Stimulated activated CD4-positive, alpha-beta T cell treated with anti-CD3 and anti-CD28 coated beads, Interleukin-4, amount 100 ng/mL, for 4 hours (primary cell): Measurements from ENCODE around the gene GRAP2.

Experiments
- DNase-seq, 2 experiments: peaks; one replicate each; pipeline ENCODE4 v3.0.0-alpha.2; 2020

Gene GRAP2

DNA sequence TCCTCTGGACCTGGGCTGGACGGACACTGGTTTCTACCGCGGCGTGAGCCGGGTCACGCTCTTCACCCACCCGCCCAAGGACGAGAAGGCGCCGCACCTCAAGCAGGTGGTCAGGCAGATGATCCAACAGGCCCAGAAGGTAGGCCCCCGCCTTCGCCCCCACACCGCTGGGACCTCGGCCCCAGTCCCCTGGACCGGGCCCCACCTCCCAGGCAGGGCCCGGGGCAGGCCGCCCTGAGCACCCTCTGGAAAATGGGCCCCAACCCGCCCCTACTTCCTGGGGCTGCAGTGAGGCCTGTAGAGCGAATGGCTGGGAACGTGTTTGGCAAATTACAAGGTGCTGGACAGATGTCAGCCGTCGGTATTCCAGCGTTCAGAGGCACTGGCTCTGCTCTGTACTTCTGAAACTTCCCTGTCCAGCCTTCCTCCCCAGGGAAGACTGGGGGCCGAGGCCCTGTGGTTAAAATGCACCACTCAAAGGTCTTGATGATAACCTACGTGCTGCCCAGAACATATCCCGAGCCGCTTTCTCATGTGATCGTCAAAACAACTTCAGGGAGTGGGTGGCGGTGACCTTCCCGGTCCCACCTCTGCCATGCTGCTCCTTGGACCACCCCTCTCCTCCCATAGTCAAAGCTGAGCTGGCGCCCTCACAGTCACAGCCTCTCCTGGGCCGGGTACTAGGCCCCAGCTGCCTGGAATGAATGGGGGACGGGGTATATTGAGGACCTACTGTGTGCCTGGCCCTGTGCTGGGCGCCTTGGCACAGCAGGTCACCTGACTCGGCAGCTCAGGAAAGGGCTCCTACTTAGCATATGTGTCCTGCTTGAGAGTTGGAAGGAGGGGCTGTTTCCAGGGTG, 94.7 kb downstream of the GRAP2 start:
- no peak for DNase-seq

DNA sequence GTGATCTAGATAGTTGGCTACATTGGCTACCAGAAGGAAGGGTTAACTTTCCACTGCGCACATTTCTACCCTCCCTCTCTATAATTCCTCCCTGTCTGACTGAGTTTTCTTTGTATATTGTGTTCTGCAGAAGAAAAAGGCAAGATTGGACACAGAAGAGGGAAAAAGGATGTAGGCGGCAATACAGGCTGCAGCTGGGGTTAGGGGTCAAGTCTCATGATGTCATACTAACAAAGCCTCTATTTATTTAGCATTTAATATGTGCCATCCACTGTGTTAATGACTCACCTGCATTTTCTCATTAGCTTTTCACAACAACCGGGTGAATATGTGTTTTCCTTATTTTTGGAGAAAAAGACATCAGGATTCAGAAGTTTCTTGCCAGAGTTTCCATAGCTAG, 95.8 kb downstream of the GRAP2 start:
- no peak for DNase-seq

GRCh38 chr22:39997421-39997820, 96.5 kb downstream of the GRAP2 start:
- DNase-seq: no peak

DNA sequence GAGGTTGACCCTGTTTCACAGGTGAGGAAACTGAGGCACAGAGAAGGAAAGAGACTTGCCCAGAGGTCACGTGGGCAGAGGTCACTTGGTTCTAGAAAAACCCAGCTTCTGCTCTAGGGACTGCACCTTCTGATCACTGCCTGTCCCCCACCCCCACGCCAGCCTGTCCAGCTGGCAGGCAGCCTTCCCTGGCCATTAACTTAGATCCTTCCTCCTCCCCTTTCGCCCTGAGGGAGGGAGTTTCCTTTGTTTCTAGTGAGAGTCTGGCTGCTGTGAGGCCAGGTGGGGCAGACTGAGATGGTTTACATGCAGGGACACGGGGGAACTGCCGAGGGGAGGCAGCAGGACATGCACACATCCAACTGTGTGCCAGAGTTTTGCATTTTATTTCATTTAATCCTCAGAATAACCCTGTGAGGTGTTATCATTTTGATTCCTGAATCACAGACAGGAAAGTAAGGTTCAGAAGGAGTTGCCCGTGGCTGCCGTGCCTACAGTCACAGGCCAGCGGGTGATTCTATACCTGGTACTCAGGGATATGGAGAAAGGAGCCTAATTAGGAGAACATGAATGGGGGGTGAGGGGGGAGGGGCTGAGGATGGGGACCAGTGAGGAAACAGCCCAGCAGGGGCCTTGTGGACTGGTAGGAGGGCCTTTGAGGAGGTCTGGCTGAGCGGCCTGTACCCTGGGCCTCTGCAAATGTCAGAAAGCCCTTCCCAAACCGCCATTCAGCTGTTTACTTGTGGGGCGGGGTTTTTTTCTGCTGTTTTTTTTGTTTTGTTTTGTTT, 97.2 kb downstream of the GRAP2 start:
- DNase-seq: no peak

DNA sequence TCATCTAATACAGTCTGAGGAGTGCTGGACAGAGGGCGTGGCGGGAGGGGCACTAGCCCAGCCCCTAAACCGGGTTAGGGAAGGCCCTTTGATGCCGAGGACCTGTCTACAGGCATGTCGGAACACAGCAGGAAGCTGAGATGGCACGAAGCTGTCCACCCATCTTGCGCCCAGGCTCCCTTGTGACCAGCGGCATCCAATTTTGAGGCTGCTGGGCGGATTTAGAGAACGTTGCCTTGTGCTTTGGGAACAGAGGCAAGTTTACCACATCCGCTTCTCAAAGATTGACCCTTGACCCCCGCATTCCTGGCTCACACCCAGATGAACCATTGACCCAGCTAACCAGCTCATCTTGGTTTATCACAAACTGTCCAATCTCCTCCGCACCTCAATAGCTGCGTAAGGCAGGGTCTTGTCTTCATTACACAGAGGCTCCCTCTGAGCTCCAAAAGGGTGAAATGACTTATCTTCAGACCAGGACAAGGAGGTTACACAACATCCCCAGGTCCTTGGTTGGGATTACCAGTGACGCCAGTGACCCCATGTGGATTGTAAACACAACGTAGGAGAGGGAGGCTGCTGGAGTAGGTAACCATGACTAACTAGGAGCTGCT, 98.4 kb downstream of the GRAP2 start:
- no peak for DNase-seq

DNA sequence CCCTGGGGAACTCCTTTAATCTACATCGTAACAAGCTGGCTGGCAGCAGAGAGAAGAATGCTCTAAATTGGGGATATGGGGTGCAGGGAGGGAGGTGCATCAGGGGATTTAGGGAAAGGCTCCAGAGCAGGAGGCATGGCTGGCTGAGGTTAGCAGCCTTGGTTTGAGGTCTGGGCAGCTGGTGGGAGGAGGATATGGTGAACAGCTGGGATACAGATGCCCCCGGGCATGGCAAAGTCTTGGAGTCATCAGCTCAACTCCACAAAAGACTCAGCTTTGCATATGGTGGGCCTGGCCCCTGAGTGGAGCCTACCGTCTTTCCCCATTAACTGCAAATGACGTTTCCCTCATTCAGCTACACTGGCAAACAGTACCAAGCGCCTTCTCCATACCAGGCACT, 99.3 kb downstream of the GRAP2 start:
- DNase-seq: no peak

DNA sequence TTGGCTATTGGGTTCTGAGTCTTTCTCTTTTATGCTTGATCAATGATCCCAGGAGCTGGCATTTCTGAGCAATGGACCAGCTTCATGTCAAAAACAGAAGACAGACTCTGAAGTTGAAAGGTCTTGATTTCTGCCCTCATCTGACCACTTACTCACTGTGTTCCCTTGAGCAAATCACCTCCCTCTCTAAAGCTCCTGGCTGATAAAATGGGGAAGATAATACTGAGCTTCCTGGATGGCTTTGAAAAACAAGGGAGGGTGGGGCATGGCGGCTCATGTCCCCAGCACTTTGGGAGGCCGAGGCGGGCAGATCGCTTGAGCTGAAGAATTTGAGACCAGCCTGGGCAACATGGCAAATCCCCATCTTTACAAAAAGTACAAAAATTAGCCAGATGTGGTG, 100.2 kb downstream of the GRAP2 start:
- DNase-seq: no peak

DNA sequence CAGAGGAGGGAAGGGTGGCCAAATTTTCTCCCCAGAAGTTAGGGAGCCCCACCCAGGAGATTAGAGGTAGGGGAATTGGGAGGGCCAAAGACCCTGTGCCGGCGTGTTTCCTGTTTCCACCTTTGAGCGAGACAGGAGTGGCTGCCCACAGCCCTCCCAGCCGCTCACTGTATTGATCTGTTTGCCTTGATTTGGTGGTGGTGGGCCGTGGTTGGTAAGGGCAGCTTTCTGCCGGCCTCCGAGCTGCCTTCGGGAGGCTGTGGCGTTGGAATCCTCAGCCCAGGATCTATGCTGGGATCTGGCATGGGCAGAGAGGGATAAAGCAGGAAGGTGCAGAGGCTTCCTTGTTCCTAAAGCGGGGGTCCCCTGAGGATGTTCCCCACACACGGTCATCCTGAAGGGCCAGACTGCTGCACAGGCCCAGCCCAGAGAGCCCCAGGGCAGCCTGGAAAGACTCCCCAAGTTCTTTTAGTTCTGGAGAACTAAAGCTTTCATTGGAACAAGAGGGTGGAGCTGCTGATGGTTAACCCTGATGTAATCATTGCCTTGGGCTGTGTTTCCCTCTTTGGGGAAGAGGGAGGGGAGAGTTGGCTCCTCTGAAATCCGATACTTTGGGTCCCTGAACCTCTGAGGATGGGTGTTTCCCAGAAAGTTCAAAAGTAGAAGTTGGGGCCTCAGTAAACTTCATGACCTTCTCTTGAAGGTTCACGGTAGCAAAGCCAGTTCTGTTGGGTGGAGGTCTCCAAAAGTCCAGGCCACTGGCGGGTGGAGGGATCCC, 101.1 kb downstream of the GRAP2 start:
- DNase-seq: no peak

GRCh38 chr22:40002935-40003715, 102.2 kb downstream of the GRAP2 start:
- no peak for DNase-seq

- no peak for DNase-seq
Observed at GRCh38 chr22:40004836-40005235, 104.0 kb downstream of the GRAP2 start.

DNA sequence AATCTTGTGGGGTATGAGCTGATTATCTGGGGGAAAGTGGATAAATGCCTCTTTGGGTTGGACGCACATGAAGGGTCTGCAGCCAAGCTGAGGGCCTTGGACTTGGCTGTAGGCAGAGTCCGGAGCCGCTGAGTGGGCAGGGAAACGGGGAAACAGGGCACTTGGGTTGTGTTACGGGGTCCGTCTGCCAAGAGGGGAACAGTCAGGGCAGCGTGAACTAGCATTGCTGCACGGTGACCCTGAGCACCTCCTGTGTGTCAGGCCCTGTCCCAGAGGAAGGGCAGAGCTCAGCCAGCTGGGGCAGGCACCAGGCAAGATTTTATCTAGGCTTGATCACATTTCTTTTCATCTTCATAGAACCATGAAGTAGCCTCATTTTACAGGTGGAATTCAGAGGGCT, 105.8 kb downstream of the GRAP2 start:
- no peak for DNase-seq

DNA sequence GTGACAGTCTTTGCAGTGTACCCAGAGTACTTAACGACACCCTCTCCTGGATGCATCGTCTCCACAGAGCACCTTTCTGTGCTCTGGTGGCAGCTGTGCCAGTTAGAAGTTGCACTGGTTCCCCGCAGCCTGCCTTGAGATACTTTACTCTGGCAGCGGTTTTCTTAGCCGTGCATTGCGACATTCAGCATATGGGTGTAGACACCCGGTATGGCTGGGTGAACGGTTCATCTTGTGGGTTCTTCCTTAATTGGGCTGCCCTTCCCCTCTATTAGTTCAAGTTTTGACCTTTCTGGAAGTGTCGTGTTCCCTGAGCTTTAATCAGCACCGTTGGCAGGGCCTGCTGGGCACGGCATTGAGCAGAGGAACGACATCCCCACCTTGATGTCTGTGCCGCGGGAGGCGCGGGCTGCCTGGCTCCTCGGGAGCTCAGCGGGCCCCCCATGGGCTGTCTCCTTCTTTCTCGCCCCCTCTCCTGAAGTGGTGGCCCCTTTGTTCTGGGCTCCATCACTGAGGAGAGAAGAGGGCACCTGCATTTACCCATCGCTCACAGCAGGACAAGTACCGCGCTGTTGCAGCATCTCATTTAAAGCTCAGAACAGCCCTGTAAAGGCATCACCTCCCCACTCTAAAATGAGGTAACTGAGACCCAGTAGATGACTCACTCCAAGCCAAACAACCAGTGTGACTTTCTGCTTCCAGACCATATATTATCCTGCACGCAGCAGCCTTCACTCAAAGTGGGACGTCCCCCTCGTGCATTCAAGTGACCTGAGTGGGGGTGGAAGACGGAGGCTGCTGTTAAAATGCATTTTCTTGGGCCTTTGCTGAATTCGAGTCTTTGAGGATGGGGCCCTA, 107.2 kb downstream of the GRAP2 start:
- no peak for DNase-seq

DNA sequence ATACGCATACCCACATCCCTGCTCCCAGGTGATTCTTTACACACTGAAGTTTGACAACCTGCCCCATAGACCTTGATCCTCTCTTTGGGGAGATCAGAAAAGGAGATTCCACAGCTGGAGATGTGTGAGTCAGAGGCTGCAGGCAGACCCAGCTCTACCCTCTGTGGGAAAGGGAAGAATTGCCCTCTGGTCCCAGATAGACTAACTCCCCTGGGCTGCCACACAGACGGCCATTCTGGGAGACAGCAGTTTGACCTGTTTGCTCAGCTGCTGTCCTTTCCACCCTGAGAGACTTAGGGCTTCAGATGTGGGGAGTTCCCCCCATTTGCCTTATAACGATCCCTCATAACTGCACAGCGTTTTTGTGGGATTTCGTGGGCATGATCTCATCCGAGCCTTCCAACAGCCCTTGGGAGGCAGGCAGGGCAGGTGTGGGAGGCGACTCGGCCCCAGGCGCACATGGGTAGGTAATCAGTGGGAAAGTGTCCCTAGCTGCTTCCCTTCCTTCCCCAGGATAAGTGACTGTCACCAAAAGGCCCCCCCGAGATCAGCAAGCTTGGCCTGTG, 107.9 kb downstream of the GRAP2 start:
- no peak for DNase-seq

DNA sequence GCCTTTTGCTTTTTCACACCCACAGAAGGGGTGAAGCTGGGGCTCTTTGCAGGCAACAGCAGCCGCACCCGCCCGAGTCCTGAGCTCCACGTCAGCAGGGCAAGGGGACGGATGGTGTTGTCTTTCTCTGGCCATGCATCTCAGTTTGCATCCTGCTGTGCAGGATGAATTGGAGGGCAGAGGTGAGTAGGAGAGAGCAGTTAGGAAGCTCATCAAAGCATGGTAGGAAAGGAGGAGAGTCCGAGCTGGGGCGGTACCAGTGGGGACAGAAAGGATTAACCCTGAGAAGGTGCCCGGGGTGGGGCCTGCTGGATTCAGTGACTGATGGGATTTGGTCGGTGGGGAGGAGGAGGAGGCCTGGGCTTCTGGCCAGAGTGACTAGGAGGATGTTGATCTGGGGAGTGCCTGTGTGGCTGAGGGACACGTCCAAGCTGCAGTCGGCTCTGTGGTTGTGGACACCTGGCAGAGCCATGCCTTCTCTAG, 108.4 kb downstream of the GRAP2 start:
- DNase-seq: no peak

- DNase-seq: peak in 1 of 2 experiments; percentile 46
Observed at GRCh38 chr22:40009951-40010671, 109.2 kb downstream of the GRAP2 start.

- no peak for DNase-seq
Observed at GRCh38 chr22:40010746-40011145, 109.9 kb downstream of the GRAP2 start.

DNA sequence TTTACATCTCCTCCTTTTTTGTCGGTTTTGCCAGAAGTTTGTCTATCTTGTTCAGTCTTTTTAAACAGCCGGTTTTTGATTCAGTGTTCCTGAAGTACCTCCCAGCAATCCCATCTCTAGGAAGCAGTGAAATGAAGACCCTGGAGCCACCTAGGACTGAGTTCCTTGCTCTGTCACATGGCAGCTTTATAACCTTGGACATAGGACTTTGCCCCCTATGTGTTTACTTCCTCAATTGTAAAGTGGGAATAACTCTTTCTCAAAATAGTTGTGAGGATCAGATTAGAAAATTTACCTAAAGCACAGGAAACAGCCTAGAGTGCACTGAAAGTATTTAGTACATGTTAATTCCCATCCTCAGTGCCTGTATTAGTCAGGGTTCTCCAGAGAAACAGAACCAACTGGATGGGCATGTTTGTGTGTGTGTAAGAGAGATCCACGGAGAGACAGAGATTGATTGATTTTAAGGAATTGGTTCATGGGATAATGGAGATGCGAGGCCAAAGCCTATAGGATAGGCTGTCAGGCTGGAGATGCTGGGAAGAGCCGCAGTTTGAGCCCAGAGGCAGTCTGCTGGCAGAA, 113.9 kb downstream of the GRAP2 start:
- DNase-seq: no peak

- no peak for DNase-seq
Observed at GRCh38 chr22:40015358-40015976, 114.6 kb downstream of the GRAP2 start.

DNA sequence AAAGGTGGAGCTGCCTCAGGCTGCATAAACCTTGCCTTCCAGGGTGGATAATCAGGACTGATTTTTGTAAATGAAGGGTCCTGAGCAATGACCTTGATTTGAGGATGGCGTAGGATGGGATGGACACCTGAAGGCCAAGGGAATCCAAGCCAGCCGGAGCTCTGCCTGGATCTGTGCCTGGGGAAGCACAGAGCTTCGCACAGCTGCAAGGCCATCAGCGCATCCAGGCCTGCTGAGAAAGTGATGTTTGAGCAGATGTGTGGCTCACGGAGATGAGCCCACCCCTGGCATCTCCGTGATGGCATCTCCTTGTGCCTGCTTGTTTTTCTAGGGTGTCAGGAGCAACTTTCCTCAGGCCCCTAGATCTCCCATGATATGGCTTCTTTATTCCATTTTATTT, 117.2 kb downstream of the GRAP2 start:
- no peak for DNase-seq
